Thoracic aorta (tissue), 2 donors: Measurements from ENCODE around the gene KIAA2012. TPM values are rescaled to one million over a fixed set of nuclear protein-coding genes. Genes with fewer than 3 reads are reported as not detected.

ENCODE experiments used
- ATAC-seq: fragments of 150-250 bp; one replicate; pipeline ENCODE4 v1.8.0; 2017; ENCODE audit warnings: low read depth; ENCODE audit not compliant: insufficient number of reproducible peaks, low FRiP score
- DNase-seq: peaks from one replicate; pipeline ENCODE4 v3.0.0-alpha.2; 2020; ENCODE audit warnings: low spot score
- H3K27ac ChIP-seq, 2 donors: fragments of 200-600 bp; sonication (generic); 1 replicate in 1 of 2; 2 replicates in 1 of 2; pipeline ENCODE4 v1.5.1; 2016; ENCODE audit warnings: mild to moderate bottlenecking in 2 of 2, moderate library complexity in 2 of 2
- H3K27me3 ChIP-seq: fragments of 200-600 bp; sonication (generic); replicated peaks from 2 replicates; pipeline ENCODE4 v1.6.0; 2016; ENCODE audit warnings: mild to moderate bottlenecking; ENCODE audit not compliant: insufficient read depth
- H3K36me3 ChIP-seq: fragments of 200-600 bp; sonication (generic); one replicate; pipeline ENCODE4 v1.5.1; 2016
- H3K4me1 ChIP-seq, 2 donors: fragments of 200-600 bp; sonication (generic); 1 replicate in 1 of 2; 2 replicates in 1 of 2; pipeline versions ENCODE4 v1.5.1 to v1.6.0; 2016; ENCODE audit warnings: low read depth in 2 of 2, mild to moderate bottlenecking in 1 of 2; ENCODE audit not compliant: control insufficient read depth in 1 of 2
- H3K4me3 ChIP-seq: fragments of 200-600 bp; sonication (generic); 2 replicates; pipeline ENCODE4 v1.5.1; 2016; ENCODE audit warnings: mild to moderate bottlenecking
- H3K9me3 ChIP-seq: fragments of 200-600 bp; sonication (generic); 2 replicates; pipeline ENCODE4 v1.5.1; 2016
- total RNA-seq, 2 donors: library from RNA; depleted of rRNA; stranded (reverse); fragments of >200 nt; gene quantifications; one replicate each; pipeline versions ENCODE4 v1.1.0 to v1.2.3, GENCODE V29; 2016
- TF ChIP-seq, protein P1 (sequence below): fragments of 200-600 bp; sonication (generic); IDR thresholded peaks from one replicate; pipeline ENCODE4 v1.5.1; 2019; ENCODE audit warnings: antibody characterized with exemption

Gene KIAA2012
- total RNA-seq, 2 donors from 2014 or later, result not detected

DNA sequence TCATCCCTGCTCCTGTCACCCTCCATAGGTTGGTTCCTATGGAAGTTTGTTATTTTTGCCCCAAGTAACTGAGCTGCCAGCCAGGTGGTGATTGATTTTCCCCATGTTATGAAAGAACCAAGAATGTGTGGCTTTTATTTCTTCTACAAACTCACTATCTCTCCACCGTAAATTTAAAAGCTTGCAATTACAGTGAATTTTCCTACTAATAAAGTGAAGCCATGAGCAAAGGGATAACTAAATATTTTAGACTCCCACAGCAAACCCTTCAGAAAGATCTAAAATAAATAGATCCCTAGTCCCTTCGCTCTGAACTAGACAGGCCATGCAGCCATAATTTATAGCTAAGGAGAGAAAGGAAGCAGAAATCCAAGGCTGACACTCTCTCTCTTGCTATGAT lies 6.2 kb upstream of the KIAA2012 start:
- TF ChIP-seq, protein P1, sequence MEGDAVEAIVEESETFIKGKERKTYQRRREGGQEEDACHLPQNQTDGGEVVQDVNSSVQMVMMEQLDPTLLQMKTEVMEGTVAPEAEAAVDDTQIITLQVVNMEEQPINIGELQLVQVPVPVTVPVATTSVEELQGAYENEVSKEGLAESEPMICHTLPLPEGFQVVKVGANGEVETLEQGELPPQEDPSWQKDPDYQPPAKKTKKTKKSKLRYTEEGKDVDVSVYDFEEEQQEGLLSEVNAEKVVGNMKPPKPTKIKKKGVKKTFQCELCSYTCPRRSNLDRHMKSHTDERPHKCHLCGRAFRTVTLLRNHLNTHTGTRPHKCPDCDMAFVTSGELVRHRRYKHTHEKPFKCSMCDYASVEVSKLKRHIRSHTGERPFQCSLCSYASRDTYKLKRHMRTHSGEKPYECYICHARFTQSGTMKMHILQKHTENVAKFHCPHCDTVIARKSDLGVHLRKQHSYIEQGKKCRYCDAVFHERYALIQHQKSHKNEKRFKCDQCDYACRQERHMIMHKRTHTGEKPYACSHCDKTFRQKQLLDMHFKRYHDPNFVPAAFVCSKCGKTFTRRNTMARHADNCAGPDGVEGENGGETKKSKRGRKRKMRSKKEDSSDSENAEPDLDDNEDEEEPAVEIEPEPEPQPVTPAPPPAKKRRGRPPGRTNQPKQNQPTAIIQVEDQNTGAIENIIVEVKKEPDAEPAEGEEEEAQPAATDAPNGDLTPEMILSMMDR, result no peak
- Histone ChIP-seq H3K27me3 (no peaks in the 10 kb centered on the region), H3K4me1 (peaks cover 0 to 17% of the 10 kb centered on the region in 2 donors), H3K4me3 (no peak overlapping the region), H3K9me3 (no peaks in the 10 kb centered on the region), H3K27ac (no peak overlapping the region), H3K36me3 (no peaks in the 10 kb centered on the region)
- DNase-seq, result no peak
- ATAC-seq, result no peak

DNA sequence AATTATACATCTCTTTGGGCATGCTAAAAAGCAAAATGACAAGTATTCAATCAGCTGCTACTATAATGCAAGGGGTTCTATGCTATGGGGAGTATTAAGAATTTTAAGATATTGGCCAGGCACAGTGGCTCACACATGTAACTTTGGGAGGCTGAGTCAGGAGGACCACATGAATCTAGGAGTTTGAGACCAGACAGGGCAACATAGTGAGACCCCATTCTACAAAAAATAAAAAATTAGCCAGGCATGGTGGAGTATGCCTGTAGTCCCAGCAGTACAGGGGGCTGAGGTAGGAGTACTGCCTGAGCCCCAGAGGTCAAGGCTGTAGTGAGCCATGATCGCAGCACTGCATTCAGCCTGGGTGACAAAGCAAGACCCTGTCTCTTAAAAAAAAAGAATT lies 5.5 kb upstream of the KIAA2012 start:
- DNase-seq (no peak), ATAC-seq (no peak)
- TF ChIP-seq, protein P1, result no peak
- H3K9me3 ChIP-seq, result no peaks in the 10 kb centered on the region
- no peaks in the 10 kb centered on the region for H3K36me3 ChIP-seq
- H3K4me1 ChIP-seq, result peaks cover 0 to 17% of the 10 kb centered on the region in 2 donors
- H3K27me3 ChIP-seq, result no peaks in the 10 kb centered on the region
- no peak overlapping the region for H3K27ac ChIP-seq
- no peak overlapping the region for H3K4me3 ChIP-seq

DNA sequence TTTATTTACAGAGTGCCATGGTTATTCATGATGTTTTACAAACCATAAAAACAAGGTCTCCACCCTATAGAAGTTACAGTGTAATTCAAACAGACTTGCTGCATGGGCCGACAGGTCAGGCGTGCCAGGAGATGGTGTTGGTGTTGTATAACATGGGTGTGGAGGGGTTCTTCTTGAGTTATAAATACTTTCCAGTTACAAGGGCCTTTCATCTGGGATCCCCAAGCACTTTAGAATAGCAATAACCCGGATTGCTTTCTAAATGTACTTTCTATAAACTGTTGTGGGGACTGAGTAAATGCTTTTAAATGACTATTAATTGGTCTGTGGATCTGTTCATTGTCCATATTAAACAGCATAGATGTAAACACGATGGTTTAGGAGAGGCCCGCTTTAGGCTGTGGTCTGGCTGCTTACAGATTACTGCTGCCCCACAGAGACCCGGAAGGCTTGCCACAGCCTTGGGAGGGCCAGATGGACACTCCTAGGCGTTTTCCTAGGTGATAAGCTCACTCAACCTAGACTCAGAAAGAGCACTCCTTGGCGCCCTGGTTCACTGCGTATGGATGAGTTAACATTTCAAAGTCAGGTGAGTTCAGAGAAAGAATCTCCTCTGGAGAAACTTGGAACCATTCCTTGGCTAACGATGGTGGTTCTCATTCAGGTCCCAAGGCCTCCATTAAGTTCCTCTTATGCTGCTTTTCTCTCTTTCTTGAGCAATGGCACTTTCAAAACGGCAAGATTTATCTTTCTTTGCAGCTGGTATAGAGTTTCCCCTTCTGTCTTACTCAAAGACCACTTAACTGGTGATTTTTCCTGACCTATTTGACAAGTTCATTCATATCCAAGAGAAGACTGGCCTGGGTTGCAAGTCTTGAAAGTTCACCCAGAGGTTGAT lies 3.6 kb upstream of the KIAA2012 start:
- Histone ChIP-seq H3K4me3 (no peak overlapping the region), H3K4me1 (peaks cover 0 to 5% of the 10 kb centered on the region in 2 donors), H3K27ac (no peak overlapping the region), H3K36me3 (no peaks in the 10 kb centered on the region), H3K27me3 (no peaks in the 10 kb centered on the region), H3K9me3 (no peaks in the 10 kb centered on the region)
- TF ChIP-seq, protein P1, result no peak
- ATAC-seq (no peak), DNase-seq (no peak)

DNA sequence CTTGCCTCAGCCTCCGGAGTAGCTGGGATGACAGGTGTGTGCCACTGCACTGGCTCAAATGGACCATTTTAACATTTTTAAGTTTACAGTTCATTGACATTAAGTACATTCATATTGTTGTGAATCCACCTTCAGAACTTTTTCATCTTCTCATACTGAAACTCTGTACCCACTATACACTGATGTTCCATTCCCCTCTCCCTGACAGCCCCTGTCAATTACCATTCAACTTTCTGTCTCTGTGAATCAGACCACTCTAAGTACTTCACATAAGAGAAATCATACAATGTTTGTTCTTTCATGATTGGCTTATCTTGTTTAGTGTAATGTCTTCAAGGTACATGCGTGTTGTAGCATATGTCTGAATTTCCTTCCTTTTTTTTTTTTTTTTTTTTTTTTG lies 1.9 kb upstream of the KIAA2012 start:
- TF ChIP-seq, protein P1, result no peak
- no peak overlapping the region for H3K27ac ChIP-seq
- no peaks in the 10 kb centered on the region for H3K9me3 ChIP-seq
- ATAC-seq, result no peak
- no peaks in the 10 kb centered on the region for H3K27me3 ChIP-seq
- H3K4me1 ChIP-seq, result no peaks in the 10 kb centered on the region
- no peaks in the 10 kb centered on the region for H3K36me3 ChIP-seq
- no peak for DNase-seq
- no peak overlapping the region for H3K4me3 ChIP-seq

DNA sequence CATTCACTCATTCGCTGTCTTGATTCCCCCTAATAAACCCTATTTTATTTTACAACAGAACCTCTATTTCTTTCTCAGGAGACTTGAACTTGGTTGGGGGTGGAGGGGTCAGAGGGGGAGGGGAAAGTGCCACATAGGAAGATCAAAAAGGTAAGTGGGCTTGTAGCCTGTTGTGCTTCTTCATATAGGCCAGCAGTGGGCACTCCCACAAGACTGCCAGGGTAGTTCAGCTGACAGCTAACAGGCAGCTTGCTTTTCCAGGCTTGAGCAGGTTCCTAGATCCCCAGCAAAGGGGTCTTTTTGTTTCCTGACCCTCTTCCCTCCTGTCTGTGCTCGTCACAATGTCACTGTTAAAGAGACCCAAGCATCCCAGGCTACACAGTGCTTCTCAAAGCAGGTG lies 829 bp upstream of the KIAA2012 start:
- Histone ChIP-seq H3K27me3 (no peaks in the 10 kb centered on the region), H3K4me1 (no peaks in the 10 kb centered on the region), H3K9me3 (no peaks in the 10 kb centered on the region), H3K27ac (no peak overlapping the region), H3K4me3 (no peak overlapping the region), H3K36me3 (no peaks in the 10 kb centered on the region)
- no peak for ATAC-seq
- TF ChIP-seq, protein P1, result no peak
- no peak for DNase-seq
